ENCODE measurements around the gene LIMCH1.

- TF ChIP-seq TAF1 (IDR thresholded peaks at IDR 0.05; ENCODE audit: borderline replicate concordance, insufficient read depth, low read length) = no peak
- no peak for TF ChIP-seq SIN3A (IDR thresholded peaks at IDR 0.05; ENCODE audit: borderline replicate concordance, insufficient read depth, low read length)
- TF ChIP-seq POLR2AphosphoS5 (IDR thresholded peaks at IDR 0.05; ENCODE audit: low read depth, low read length) = no peak
- TF ChIP-seq, protein P1, sequence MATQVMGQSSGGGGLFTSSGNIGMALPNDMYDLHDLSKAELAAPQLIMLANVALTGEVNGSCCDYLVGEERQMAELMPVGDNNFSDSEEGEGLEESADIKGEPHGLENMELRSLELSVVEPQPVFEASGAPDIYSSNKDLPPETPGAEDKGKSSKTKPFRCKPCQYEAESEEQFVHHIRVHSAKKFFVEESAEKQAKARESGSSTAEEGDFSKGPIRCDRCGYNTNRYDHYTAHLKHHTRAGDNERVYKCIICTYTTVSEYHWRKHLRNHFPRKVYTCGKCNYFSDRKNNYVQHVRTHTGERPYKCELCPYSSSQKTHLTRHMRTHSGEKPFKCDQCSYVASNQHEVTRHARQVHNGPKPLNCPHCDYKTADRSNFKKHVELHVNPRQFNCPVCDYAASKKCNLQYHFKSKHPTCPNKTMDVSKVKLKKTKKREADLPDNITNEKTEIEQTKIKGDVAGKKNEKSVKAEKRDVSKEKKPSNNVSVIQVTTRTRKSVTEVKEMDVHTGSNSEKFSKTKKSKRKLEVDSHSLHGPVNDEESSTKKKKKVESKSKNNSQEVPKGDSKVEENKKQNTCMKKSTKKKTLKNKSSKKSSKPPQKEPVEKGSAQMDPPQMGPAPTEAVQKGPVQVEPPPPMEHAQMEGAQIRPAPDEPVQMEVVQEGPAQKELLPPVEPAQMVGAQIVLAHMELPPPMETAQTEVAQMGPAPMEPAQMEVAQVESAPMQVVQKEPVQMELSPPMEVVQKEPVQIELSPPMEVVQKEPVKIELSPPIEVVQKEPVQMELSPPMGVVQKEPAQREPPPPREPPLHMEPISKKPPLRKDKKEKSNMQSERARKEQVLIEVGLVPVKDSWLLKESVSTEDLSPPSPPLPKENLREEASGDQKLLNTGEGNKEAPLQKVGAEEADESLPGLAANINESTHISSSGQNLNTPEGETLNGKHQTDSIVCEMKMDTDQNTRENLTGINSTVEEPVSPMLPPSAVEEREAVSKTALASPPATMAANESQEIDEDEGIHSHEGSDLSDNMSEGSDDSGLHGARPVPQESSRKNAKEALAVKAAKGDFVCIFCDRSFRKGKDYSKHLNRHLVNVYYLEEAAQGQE (IDR thresholded peaks at IDR 0.05; ENCODE audit: insufficient read depth in 1 of 2, low read depth in 2 of 2, low read length in 2 of 2) = no peak
These were observed 48.8 kb downstream of the LIMCH1 start for GRCh38 chr4:41586675-41587225.

Measured in PFSK-1 (cell line).